GM21786 (cell line): ENCODE data around the gene GRWD1.

Experiments used
- ATAC-seq: cut with Tn5 transposase; IDR thresholded peaks from one replicate; pipeline ENCODE4 v1.9.1; 2021; ENCODE audit not compliant: unreplicated experiment

Gene GRWD1

GRCh38 chr19:48455908-48456562 is 10.3 kb downstream of the GRWD1 start:
- ATAC-seq = no peak

GRCh38 chr19:48456864-48457263 is 11.1 kb downstream of the GRWD1 start:
- no peak for ATAC-seq

GRCh38 chr19:48458016-48458415 is 12.2 kb downstream of the GRWD1 start:
- no peak for ATAC-seq

DNA sequence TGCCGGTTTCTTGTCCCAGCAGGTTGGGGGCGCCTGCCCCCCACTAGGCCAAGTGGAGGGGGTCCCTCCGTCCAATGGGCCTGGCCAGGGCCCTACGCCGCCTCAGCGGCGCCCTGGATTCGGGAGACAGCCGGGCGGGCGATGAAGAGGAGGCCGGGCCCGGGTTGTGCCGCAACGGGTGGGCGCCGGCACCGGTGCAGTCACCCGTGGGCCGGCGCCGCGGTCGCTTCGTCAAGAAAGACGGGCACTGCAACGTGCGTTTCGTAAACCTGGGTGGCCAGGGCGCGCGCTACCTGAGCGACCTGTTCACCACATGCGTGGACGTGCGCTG is 15.8 kb downstream of the GRWD1 start:
- ATAC-seq = no peak

GRCh38 chr19:48461982-48462655 is 16.3 kb downstream of the GRWD1 start:
- ATAC-seq = no peak

DNA sequence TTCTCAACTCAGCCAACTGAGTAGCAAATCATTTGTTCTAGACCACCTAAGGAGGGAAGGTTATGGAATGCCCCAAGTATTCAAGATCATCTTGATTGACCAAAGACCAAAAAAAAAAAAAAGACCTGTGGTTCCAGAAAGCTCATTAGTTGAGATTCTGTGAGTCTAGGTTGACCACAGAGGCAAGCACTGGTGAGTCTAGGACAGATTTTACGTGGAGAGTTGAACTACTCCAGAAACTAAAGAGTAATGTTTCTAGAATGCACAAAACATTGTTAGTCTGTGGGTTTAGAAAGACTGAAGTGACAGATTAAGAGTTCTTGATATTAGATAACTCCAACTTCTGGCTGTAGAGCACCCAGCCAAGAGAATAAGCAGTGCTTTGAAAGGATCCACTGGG is 19.4 kb downstream of the GRWD1 start:
- ATAC-seq = no peak

DNA sequence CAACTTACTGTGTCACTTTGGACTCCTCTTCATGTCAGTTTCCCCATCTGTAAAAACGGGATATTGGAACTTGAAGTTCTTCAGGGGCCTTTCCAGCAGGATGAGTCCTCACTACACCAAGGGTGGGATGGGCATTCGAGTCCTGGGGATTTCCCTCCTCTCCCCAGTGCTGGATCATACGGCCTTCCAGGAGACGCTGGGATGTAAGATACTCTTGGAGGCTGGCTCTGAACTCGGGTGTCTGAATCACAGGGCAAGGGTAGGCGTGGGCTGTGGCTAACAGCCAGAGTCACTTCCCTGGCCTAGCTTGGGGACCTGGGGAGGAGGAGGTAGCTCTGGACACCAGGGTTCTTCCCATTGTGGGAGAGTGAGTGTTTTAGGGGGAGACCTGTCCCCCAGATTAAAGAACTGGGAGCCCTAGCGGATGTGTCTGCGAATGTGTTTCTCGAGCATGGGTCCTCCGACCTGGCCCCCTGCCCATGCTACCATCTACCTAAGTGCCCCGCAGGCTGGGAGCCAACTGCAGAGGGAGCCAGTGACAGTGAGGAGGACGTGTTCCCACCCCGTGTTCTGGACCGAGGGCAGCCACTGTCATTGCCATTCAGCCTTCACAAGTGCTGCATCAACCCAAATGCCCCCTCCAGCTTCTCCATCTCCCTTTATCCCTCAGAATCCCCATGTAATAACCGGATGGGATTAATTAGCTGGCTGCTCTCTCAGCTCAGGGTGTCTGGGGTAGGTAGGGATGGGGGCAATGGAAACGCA is 21.0 kb downstream of the GRWD1 start:
- ATAC-seq = no peak

DNA sequence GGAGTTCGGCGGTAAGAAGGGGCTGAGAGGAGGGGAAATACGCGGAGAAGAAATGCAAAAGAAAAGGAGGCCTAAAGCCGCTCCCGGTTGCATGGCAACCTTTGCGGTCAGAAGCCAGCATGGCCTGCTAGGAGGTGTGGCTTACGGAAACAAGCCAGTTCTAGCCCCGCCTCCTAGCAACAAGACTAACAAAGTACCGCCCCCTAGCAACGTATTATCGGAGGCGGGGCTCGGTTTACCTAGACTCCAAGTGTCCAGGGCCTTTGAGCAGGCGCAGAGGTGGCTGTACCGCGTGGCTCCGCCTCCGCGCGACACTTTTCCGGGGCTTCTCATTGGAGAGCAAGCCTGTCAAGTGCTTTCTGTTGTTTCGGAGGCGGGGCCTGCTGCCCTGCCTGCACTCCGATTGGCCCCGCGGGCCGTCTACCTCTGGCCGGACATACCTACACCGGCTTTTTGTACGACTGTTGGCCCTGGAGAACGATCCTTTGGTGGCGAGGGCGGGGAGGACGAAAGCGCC is 23.0 kb downstream of the GRWD1 start:
- ATAC-seq = peak; percentile 95

GRCh38 chr19:48469289-48469881 is 23.6 kb downstream of the GRWD1 start, which contains the start of gene CYTH2:
Gene CYTH2, plus strand, starts transcription at chr19:48469369. Its CDS starts 139 bp downstream, at chr19:48469508.
- ATAC-seq = peak; percentile 16

- no peak for ATAC-seq
Measured at GRCh38 chr19:48469934-48470680, 24.3 kb downstream of the GRWD1 start.

DNA sequence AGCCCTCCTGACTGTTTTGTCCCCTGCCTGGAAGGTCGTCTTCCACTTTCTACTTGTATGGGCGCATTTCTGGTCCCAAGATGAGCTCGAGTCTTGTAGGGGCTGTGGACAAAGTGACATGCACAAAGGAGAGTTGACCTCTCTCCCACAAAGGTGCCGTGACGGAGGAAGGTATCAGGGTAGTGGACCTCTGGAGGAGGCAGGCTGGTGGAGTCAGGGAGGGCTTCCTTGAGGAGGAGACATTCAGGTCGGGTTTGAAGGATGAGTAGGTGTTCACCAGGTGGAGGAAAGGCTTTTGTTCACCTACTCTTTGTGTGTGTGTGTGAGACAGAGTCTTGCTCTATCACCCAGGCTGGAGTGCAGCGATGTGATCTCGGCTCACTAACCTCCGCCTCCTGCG is 25.1 kb downstream of the GRWD1 start:
- no peak for ATAC-seq

GRCh38 chr19:48471836-48472235 is 26.1 kb downstream of the GRWD1 start:
- ATAC-seq = no peak

DNA sequence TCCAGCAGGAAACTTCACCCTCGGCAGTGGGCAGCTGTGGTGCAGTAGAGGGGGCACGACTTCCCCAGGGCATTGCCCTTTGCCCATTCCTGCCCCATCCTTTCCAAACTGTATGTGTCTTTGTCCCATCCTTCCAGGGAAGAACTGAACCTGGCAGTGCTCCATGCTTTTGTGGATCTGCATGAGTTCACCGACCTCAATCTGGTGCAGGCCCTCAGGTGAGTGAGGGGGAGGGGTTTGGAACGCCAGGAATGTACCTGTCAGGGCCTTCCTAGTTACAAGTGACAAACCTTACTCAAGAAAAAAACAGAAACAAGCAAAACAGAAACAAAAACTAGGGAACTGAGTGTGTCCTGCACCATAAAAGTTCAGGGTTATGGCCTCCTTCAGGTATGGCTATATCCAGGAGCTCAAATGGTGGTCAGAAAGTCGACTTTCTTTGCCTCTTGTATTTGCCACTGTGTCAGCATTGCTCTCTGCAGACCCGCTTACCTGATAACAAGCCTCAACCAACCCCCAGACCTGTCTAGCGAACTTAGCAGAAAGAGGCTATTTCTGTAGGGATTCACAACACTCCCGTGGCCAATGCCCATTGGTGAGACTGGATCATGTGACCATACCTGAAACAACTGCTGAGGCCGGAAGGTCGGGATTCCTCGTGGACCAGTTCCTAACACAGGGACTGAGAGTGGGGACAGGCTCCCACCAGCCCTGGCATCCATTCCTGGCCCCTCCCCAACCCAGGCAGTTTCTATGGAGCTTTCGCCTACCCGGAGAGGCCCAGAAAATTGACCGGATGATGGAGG is 27.6 kb downstream of the GRWD1 start:
- no peak for ATAC-seq

DNA sequence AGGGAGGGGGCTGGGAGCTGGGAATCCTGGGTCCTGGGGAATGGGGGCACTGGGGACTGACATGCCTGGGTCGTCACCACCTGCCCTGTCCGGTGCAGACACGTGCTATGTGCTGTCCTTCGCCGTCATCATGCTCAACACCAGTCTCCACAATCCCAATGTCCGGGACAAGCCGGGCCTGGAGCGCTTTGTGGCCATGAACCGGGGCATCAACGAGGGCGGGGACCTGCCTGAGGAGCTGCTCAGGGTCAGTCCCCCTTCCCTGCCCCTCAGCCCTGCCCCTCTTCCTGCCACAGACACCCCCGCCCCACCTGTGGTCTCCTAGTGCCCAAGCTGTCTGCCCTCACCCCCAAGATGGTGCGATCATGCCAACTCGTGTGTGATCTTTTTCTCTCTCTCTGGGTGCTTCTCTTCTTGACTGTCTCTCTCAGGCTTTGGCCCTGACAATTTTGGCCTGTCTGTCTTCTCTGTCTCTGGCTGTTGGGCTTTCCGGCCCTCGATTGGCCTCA is 28.4 kb downstream of the GRWD1 start:
- ATAC-seq = no peak

DNA sequence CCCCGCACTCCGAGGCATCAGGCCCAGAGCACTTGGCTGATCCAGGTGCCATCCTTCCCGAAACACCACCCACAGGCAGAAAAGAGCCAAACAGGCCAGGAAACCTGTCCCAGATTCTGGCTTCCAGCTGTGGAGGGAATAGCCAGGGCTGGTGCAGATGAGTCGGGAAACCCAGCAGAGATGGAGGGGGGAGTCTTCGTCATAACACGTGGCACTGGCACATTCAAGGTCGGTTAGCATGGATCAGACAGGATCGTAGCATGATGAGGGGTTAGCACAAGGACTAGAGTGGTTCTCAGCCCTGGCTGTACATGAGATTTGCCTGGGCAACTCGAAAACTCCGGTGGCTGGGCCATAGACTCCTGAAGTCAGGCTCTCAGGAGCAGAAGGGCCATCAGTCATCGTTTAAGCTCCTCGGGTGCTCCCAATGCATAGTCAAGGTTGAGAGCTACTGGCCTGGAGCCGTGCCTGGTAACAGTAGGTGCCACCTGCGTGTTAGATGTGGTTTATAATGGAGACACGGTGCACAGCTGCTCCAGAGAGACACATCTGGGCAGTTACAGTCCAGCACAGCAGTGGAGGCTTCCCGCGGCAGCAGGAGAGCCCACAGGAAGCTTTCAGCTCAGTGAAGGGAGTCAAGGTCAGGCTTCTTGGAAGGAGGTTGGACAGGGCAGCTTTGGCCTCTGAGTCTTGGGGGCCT is 29.7 kb downstream of the GRWD1 start:
- no peak for ATAC-seq

- no peak for ATAC-seq
Measured at GRCh38 chr19:48476176-48476575, 30.4 kb downstream of the GRWD1 start.

GRCh38 chr19:48477067-48477685 is 31.4 kb downstream of the GRWD1 start:
- ATAC-seq = no peak

DNA sequence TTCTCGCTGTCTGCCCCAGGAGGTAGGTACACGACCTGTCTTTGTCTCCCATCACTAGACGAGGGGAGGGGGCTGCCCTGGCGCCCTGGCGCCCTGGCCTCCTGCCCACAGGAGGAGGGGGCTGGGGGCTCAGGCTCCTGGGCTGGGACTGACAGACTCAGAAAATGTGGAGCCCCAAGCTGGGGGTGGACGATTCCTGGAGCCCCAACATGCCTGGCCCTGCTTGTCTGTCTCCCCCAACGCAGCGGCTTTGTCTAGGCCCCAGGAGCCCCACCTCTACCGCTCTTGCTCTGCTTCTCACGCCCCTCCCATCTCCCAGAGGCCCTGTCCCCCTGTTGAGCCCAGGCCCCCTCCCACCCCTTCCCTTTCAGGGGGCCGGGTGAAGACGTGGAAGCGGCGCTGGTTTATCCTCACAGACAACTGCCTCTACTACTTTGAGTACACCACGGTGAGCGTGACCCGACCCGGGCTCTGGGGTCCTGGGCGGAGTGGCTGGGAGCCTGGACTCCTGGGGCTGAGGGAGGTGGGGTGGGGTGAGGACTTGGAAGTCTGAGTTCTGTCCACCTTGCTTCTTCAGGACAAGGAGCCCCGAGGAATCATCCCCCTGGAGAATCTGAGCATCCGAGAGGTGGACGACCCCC is 32.0 kb downstream of the GRWD1 start:
- no peak for ATAC-seq
